Left hindlimb (tissue), 1 donor: ENCODE measurements around the gene ATXN10.

Experiments used
- DNase-seq: peaks from one replicate; pipeline ENCODE4 v3.0.0-alpha.2; 2018

Gene ATXN10

DNA sequence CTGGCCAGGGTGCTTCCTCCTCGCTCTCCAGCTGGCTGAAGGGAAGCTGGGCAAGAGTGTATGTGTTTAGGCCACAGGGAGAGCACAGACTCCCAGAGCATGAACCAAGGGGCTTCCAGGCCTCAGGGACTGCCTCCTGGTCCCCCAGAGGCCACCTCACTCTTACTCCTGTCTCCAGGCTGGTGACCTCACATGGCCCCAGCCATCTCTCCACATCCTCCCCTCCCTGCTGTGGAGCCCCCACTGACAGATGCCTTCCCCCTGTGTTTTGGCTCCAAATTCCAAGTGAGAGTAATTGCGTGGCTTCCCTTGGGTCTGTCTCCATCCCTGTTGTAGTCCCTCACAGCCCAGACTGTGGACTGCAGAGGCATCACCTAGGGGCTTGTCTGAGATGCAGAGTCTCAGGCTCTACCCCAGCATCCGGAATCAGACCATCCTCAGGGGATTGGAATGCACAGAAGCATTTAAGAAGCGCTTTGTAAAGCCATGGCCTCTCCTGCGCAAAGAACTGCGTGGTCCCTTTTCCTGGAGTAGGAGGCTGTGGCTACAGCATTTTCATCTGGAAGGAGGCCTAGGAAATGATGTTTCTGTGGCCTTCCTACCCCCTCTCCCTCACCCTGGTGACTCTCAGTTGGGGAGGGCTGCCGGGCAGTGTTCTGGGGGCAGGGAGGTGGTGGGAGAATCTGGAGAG is 91.1 kb downstream of the ATXN10 start:
- DNase-seq: no peak

DNA sequence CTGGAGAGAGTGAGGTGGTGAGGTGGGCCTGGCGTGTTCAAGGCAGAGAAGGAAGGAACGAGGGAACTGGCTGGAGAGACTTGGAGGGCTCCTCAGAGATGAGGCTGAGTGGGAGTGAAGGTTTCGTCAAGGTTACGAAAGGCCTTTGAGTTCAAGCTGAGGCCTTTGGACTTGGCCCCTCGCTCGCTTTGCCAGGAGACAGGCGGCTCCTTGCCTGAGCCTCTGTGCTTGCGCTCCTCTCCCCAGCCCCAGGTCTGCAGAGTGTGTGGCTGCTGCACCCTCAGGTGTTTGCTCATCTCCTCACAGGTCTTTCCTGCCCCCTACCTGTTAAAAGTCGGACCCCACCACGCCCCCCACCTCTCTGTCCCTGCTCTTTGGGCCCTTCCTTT is 91.6 kb downstream of the ATXN10 start:
- DNase-seq: no peak

DNA sequence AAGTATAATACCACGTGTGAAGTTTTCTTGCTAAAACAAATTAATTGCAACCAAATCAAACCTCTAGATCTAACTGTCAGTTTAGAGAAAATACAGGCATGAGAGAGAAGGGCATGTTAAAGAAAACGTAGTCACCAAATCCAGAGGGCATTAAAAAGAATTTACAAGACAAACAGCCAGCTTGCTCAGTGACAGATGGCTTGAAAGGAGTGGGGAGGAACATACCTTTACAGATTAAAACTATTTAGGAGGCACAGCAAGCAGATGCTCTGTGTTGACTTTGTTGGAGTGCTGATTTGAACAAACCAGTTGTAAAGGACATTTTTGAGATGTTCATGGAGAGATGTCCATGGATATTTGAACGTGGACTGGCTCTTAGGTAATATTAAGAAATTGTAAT is 96.9 kb downstream of the ATXN10 start:
- DNase-seq: no peak

DNA sequence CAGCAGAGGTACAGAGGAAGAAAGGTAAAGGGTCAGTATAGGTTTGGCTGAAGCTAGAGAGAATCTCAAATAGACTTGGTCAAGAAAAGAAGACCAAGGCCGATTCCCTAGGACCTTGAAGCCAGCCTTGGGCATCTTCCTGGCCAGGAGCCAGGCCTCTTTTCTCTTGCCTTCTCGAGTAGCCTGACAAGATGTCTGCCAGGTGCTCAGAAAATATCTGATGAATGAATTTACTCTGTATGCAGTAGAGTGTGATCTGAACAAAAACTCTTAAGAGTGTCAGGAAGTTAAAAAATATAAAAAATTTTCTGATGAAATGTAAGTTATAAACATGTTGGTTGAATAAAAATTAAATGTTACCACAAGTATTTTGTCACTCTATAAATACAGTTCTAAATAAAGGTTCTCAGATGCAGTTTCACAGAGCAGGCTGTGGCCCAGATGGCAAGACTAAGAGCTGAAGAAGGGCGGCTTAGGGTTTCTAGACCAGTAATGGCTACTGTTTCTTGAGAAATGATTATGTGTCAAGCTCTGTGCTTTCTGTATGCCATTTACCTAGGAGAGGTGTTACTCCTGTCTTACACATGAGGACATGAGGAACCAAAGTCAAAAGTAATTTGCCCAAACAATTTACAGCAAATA is 98.1 kb downstream of the ATXN10 start:
- DNase-seq: no peak

DNA sequence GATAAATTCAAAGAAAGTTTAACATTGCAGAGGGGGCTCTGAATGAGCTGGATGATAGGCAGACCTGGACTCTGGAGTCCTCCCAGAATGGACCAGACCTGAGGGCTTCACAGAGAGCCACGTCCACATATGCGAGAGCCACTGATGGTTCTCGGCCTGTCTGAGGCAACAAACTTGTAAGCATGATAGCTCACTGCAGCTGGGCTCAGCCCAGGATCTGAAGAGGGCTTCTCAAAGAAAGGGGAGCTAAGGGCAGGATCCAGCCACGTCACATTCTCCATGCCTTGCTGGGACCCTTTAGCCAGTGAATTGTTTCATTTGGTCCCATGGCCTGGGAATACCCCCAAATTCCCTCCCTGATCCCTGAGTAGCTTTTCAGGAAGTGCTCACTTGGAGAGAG is 98.9 kb downstream of the ATXN10 start:
- DNase-seq: no peak

DNA sequence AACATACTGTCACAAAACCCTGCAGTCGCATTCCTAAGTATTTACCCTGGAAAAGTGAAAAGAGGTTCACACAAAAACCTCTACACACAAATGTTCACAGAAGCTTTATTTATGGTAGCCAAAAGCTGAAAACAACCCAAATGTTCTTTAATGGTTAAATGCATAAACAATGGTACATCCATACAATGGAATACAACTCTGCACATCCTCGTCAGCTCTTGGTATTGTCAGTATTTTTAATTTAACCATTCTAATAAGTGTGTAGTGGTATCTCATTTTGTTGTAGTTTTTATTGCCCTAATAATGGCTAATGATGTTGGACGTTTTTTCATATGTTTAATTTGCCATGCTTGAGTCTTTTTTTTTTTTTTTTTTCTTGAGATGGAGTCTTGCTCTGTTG is 99.4 kb downstream of the ATXN10 start:
- no peak for DNase-seq

DNA sequence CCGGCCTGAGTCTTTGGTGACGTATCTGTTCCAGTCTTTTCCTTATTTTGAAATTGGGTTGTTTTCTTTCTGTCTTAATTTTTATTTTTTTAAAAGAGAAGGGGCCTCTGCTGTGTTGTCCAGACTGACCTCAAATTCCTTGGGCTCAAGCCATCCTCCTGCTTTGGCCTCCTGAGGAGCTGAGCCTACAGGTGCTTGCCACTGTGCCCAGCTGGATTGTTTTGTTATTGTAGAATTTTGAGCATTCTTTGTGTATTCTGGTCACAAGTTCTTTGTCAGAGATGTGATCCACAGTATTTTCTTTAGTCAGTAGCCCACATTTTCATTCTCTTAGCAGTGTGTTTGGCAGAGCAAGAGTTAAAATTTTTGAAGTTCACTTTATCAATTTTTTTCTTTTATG is 100.1 kb downstream of the ATXN10 start:
- DNase-seq: no peak

DNA sequence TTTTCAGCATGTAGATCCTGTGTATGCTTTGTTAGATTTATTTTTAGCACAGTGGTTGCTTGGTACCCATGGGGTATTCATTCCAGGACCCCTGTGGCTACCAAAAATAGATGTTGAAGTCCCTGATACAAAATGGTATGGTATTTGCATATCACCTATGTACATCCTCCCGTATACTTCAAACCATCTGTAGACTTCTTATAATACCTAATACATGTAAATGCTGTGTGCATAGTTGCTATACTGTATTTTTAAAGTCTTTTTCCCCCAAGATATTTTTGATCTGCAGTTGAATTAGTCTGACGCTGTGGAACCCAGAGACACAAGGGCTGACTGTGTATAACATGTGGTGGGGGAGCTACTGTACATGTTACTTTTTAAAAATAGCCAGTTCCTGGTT is 101.1 kb downstream of the ATXN10 start:
- no peak for DNase-seq

DNA sequence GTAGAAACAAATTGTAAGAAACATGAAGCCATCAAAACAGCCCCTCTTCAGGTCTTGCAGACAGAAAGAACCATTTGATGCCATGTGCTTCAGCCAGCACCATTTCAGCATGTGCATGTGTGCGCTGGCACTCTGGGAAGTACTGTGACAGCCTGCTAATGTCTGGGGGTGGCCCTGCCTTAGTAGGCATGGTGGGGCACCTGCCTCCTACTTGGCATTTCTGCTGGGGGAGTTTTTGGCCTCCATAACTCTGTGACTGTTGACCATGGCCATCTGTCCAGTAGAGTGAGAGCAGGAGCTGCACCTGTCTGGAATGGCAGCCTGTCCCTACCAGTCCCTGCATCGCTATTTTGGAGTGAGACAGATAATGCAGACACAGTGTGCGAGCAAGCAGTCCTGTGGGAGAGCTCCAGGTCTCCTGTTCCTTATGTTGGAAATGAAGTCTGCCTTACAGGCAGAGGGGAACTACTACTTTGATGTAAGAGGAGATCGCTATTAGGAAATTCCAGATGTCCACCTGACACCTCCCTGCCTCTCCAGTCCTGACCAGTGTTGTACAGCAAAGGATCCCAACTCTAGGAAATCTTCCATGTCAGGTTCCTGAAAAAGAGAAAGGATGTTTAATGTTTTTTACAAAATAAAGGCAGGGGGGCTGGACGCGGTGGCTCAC is 102.5 kb downstream of the ATXN10 start:
- DNase-seq: no peak

DNA sequence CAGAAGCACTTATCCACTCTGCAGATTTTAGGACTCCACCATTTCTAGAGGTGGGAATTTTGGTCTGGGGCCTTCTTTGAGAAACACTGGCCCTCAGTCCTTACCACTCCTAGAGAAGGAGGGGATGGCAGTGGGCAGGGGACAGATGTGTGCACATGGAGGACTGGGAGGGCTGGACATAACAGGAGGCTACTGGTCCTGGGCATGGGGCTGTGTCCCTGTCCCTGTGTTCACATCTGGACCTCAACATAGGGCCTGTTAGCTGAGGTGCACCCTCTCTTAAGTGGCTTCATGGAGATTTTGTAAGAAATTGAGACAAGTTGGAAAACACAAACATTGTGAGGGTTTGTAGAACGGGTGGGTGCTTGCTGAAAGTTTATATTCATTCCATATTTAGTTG is 103.4 kb downstream of the ATXN10 start:
- DNase-seq: no peak

DNA sequence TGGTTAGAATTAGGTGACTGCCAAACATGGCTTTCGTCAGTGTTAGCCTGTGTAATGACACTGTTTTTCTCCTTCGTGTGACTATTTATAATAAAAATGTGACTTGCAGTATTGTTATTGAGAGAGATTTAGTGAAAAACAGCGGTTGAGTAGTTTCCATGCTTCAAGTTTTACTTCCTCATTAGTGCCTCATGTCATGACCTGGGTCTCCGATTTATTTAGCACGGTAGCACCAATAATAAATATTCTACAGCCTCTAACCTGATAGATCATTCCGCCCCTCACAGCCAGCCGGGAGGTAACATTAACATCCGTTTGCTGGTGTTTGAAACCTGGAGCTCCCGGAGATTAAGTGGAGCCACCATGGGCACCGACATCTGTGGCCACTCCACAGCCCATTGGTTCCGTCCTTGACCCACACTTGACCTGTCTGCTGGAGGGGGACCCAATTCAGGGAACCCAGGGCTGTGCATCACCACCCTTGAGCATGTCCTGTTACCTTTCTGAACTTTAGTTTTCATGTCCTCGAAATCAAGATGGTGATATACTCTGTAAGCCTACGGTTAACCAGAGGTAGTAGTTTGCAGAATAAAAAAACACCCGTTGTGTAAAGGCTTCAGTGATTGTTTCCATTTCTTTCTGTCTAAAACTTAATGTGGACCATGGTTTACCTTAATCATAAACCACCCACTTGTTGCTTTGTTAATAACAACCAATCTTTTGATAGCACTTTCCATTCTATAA is 104.1 kb downstream of the ATXN10 start:
- DNase-seq: no peak

DNA sequence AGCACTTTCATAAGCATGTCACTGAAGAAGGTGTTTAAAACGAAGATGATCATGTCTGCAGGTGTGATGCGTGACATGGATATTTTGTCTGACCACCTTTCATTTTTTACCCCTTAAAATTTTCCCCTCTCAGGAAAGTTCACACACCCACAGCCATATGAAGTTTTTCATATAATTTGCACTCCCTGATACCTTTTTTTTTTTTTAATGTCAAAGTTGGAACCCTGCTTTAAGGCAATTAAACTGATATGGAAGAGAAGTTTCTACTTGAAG is 104.6 kb downstream of the ATXN10 start:
- no peak for DNase-seq

DNA sequence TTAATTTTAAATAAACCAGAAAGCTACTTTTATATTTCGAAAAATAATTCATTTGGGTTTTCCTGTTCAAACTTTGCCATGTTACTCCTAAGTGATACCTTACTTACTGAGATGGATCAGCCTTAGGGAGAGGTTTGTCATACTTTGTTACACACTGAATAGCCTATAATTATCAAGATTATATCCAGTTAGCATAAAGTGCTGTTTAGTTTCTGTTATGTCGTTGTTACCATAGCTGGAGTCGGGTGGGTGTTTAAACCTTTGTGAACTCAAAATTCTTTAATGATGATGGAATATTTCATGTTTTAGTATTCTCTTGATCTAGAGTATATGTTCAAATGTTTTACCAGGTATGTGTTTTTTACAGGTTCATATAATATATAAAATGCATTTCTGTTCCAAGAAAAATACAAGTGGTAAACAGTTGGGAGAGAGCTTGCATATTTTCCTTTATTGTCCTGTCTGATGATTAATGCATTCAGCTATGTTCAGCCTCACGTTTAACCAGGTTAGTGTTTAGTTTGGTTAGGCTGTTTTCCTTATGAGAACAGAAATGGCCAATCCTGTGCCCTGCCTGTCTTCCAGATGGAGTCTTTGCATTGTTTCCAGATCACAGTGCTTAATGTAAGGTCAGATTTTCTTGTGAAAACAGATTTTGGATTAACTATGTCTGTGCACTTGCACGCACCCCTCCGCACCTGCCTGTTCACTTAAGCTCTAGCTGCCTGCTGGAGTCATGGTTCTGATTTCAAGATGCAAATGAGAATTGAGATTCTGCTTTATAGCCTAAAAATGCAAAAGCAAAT is 105.6 kb downstream of the ATXN10 start:
- no peak for DNase-seq

DNA sequence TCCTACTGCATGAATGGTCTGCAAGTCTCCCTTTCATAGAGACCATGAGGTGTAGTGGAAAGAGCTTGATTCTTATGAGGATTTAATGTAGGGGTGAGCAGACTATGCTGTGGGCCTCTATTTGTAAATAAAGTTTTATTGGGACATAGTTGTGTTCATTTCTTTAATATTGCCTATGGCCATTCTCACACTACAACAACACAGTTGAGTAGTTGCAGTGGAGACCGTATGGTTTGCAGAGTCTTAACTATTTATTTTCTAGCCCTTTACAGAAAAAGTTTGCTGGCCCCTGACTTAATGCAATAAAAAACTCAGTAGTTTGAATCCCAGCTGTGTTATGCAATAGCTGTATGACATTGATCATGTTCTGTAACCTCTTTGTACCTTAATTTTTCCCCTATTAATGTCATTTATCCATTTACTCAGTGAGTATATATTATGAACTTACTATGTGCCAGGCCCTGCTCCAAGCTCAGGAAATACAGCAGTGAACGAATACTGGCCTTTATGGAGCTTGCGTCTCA is 106.3 kb downstream of the ATXN10 start:
- DNase-seq: no peak

DNA sequence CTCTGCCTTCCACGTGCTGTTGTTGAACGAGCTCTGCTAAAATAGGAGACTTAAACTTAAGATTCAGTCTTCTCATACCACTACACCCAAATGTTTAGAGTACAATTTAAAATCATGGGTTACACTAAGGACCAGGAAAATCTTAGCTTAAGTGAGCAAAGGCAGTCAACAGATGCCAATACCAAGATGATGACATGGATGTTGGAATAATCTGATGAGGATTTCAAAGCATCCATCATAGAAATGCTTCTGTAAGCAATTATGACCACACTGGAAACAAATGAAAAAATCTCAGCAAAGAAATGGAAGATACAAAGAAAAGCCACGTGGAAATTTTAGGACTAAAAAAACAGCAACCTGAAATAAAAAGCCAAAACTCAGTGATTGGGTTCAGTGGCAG is 109.8 kb downstream of the ATXN10 start:
- DNase-seq: no peak

DNA sequence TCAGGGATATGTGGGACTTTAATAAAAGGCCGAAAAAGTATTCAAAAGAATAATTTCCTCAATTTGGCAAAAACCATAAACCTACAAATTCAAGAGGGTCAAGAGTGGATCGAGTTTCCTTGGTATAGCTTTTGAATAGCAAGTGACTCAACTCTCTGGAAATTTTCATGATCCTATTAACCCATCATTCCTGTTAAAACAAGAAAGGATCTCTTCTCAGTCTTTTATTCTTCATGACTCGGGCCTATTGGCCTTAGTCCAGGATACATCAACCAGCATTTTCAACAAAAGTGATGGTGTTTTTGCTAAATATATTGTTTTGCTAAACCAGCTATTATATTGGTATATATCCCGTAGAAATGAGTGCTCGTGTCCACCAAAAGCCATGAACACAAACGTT is 110.3 kb downstream of the ATXN10 start:
- DNase-seq: no peak

DNA sequence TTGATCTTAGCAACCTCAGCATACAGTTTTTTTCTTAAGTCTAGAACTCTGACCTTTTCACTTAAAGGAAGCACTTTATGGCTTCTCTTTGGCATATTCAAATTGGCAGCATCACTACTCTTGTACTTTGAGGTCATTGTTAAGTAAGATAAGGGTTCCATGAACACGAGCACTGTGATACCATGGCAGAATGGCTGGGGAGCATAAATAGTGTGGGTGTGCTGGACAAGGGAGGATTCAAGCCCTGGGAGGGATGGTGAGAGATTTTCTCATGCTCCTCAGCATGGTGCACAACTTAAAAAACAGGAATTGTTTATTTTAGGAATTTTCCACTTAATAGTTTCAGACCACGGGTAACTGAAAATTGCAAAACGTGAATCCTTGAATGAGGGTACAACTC is 111.4 kb downstream of the ATXN10 start:
- DNase-seq: no peak

DNA sequence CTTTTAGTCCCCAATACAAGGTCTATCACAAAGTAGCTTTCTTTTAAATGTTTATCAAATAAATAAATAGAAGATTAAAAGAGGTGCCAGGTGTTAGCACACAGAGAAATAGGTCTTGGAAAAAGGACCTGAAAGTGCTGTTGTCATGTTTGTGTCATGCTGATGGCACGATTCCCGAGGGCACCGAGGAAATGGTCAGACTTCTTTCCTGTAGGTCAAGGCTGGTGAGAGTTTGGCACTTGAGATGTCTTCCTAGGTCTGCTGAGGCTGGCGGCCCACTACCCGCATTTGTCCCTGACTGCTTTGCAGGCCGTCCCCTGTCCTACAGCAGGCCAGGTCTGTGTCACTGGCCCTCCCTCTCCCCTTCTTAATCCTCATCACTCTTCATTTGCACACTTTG is 112.1 kb downstream of the ATXN10 start:
- DNase-seq: no peak

DNA sequence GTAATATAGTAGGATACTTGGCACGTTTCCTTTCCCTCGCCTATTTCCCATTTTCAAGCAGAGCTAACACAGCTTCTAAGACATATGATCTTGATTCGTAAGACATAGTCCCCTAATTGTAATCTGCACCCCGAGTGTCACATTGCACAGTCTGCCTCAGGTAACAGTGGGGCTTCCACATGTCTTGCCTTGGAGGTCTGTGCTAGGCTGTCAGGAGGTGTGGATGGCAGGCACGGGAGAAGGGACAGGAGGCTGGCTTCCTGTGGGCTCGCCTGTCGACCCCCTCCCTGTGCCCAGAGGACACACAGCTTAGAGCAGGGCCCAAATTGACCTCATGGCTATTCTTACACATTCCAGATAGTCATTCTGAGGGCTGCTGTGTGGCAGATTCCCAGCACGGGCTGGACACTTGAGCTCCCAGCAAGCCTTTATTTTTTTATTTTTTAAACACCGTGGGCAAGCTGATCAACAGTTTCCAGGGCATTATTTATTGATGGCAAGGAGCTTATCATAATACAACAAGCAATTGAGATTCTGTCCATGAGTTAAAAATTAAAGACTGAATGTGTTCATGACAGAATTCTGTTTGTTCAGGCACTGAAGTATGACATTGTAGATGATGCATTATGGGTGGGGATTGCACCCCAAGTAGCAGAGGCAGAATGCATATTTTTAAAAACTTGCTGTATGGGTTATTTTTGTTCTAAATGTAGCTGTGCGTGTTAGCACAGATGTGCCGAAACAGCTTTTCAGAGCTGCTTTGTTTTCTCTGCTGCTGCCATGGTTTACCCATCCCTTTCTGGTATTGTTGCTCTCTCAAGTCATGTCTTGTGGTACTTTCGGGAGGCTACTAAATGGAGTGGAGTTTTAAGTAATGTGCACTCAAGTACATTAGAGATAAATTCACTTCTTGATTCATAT is 113.0 kb downstream of the ATXN10 start:
- no peak for DNase-seq

DNA sequence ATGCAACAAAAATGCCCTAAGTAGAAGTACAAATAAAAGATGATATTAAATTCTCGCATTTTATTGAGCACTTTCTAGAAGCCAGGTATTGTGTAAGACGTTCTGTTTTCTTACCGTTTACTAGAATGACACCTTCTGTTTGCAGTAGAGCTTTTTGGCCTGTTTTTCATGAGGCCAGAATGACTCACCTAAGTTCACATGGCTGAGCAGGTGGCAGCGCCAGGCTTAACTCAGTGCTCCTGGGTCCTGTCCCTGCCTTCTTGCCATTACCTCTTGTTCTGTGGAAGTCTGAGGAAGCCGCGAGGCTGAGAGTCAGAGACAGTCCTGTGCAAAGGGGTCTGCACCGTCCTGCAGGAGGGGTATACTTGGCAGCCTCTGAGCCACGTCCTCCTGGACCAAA is 113.8 kb downstream of the ATXN10 start:
- no peak for DNase-seq

DNA sequence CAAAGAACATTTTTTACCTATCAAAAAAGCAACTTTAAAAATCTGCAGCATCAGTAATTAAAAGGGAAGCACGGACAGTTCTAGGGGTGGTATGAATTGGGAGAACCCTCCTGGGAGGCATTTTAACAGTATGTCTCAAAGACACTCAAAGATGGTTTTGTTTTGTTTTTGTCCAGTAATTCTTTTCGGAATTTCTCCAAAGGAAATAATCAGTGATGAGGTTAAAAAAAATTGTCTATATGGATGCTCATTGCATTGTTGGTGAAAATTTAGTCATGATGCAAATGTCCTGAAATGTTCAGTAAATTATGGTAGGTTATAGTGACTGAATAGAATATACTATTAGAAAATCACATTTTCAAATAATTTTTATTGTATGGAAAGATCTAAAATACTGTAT is 115.1 kb downstream of the ATXN10 start:
- DNase-seq: no peak

DNA sequence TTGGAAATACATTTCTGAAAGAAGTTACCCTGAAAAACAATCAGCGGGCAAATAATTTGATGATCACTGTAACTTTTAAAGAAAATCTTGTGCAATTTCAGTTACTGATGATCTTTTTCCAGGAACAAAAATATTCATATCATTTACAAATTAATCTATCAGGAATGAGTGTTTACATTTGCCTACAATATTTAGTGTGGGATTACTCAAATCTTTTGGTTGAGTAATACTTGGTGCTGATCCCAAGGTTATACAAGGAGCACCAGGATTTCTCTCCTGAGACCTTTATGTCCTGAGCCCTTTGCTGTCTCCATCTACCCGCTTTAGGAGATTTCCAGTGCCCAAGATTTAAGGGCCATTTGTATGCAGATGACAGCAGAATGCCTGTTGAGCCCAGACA is 116.1 kb downstream of the ATXN10 start:
- DNase-seq: no peak
